ENCODE data around the gene IL12RB2. TPM values are rescaled to one million over a fixed set of nuclear protein-coding genes. Genes with fewer than 3 reads are reported as not detected.

IL12RB2 gene
- total and polyA plus RNA-seq, 2 experiments from 2014 or later = 0.06 TPM; not detected in 1

- WGBS, 2 experiments (ENCODE audit: low coverage in 1 of 2, low lambda C conversion rate in 2 of 2, missing lambda C conversion rate in 2 of 2) = 19 to 23% methylated on average over 8 of the region's 8 CpGs
- Histone ChIP-seq H3K4me1 (ENCODE audit: insufficient read depth) (peaks cover 16% of the 10 kb centered on the region; the same call in 1 of the 2 replicates), H3K36me3 (ENCODE audit: low read depth) (no peaks in the 10 kb centered on the region), H3K27me3 (replicated peaks; ENCODE audit: insufficient read depth) (no peaks in the 10 kb centered on the region), H4K20me1 (ENCODE audit: insufficient read depth) (peaks cover 23% of the 10 kb centered on the region), H2AFZ (peak overlapping the region; percentile 100), H3K4me3 (peak overlapping the region; percentile 96), H3K79me2 (ENCODE audit: insufficient read depth) (peaks cover 32% of the 10 kb centered on the region), H3F3A (ENCODE audit: insufficient read depth) (no peaks in the 10 kb centered on the region; the same call in 1 of the 2 replicates), H3K9me2 (ENCODE audit: insufficient read depth) (no peaks in the 10 kb centered on the region), H3K4me2 (ENCODE audit: unreplicated experiment) (peak overlapping the region; percentile 95), H3K9ac (peak overlapping the region; percentile 89), H3K9me3 (ENCODE audit: low read depth) (no peaks in the 10 kb centered on the region), H3K27ac (no peak overlapping the region)
- TF ChIP-seq EZH2 (IDR thresholded peaks at IDR 0.05; ENCODE audit: insufficient read depth, poor library complexity, severe bottlenecking) (no peak), EZH2phosphoT487 (IDR thresholded peaks at IDR 0.05; ENCODE audit: insufficient read depth, low read depth) (no peak)
- in situ Hi-C loops (cut with MboI) = no loop called here
- peak; percentile 48 for DNase-seq
These were observed 124.4 kb downstream of the IL12RB2 start for GRCh38 chr1:67431869-67432578.

GRCh38 chr1:67432745-67433144 lies 125.1 kb downstream of the IL12RB2 start:
- no peak overlapping the region for H3K4me3 ChIP-seq
- no peaks in the 10 kb centered on the region for H3K36me3 ChIP-seq (ENCODE audit: low read depth)
- H3K4me1 ChIP-seq (ENCODE audit: insufficient read depth) = 0 out of 2 replicates have a peak, but pooled peaks cover 9% of the 10 kb centered on the region
- peaks cover 17% of the 10 kb centered on the region; the same call in 1 of the 2 replicates for H4K20me1 ChIP-seq (ENCODE audit: insufficient read depth)
- H3K27ac ChIP-seq = no peak overlapping the region
- H2AFZ ChIP-seq = 0 out of 2 replicates have a peak overlapping the region, but pooled peaks have one; percentile 1
- no peaks in the 10 kb centered on the region for H3K27me3 ChIP-seq (replicated peaks; ENCODE audit: insufficient read depth)
- no peaks in the 10 kb centered on the region for H3K9me3 ChIP-seq (ENCODE audit: low read depth)
- in situ Hi-C loops (cut with MboI) = no loop called here
- H3K9ac ChIP-seq = no peak overlapping the region
- no peak overlapping the region for H3K4me2 ChIP-seq (ENCODE audit: unreplicated experiment)
- no peaks in the 10 kb centered on the region; the same call in 1 of the 2 replicates for H3F3A ChIP-seq (ENCODE audit: insufficient read depth)
- H3K79me2 ChIP-seq (ENCODE audit: insufficient read depth) = peaks cover 25% of the 10 kb centered on the region
- 94 to 100% methylated on average over 1 of the region's 1 CpG for WGBS, 2 experiments (ENCODE audit: low coverage in 1 of 2, low lambda C conversion rate in 2 of 2, missing lambda C conversion rate in 2 of 2)
- no peaks in the 10 kb centered on the region for H3K9me2 ChIP-seq (ENCODE audit: insufficient read depth)
- no peak for DNase-seq
- TF ChIP-seq EZH2 (IDR thresholded peaks at IDR 0.05; ENCODE audit: insufficient read depth, poor library complexity, severe bottlenecking) = no peak

- WGBS, 2 experiments (ENCODE audit: low coverage in 1 of 2, low lambda C conversion rate in 2 of 2, missing lambda C conversion rate in 2 of 2) = 91 to 98% methylated on average over 2 of the region's 2 CpGs
These were observed 126.2 kb downstream of the IL12RB2 start for GRCh38 chr1:67433837-67434236.

GRCh38 chr1:67434491-67434890 lies 126.8 kb downstream of the IL12RB2 start:
- no peak overlapping the region for H3K4me2 ChIP-seq (ENCODE audit: unreplicated experiment)
- no peaks in the 10 kb centered on the region; the same call in 1 of the 2 replicates for H3F3A ChIP-seq (ENCODE audit: insufficient read depth)
- no peaks in the 10 kb centered on the region for H3K9me3 ChIP-seq (ENCODE audit: low read depth)
- no peak overlapping the region for H3K9ac ChIP-seq
- H3K36me3 ChIP-seq (ENCODE audit: low read depth) = no peaks in the 10 kb centered on the region
- TF ChIP-seq EZH2 (IDR thresholded peaks at IDR 0.05; ENCODE audit: insufficient read depth, poor library complexity, severe bottlenecking) (no peak), EZH2phosphoT487 (IDR thresholded peaks at IDR 0.05; ENCODE audit: insufficient read depth, low read depth) (no peak)
- H2AFZ ChIP-seq = peak overlapping the region; percentile 29; the same call in 1 of the 2 replicates
- H3K27me3 ChIP-seq (replicated peaks; ENCODE audit: insufficient read depth) = no peaks in the 10 kb centered on the region
- H3K79me2 ChIP-seq (ENCODE audit: insufficient read depth) = peaks cover 7% of the 10 kb centered on the region
- no peaks in the 10 kb centered on the region for H3K9me2 ChIP-seq (ENCODE audit: insufficient read depth)
- in situ Hi-C loops (cut with MboI) = no loop called here
- no peak for DNase-seq
- 0 out of 2 replicates have a peak, but pooled peaks cover 1% of the 10 kb centered on the region for H4K20me1 ChIP-seq (ENCODE audit: insufficient read depth)
- no peak overlapping the region for H3K4me3 ChIP-seq
- WGBS, 2 experiments (ENCODE audit: low coverage in 1 of 2, low lambda C conversion rate in 2 of 2, missing lambda C conversion rate in 2 of 2) = 8 to 15% methylated on average over 2 of the region's 2 CpGs
- no peak overlapping the region for H3K27ac ChIP-seq
- H3K4me1 ChIP-seq (ENCODE audit: insufficient read depth) = 0 out of 2 replicates have a peak, but pooled peaks cover 8% of the 10 kb centered on the region

More at GRCh38 chr1:67433837-67434236, 126.2 kb downstream of the IL12RB2 start:
- Histone ChIP-seq H3K4me2 (ENCODE audit: unreplicated experiment) (no peak overlapping the region), H2AFZ (no peak overlapping the region), H3K79me2 (ENCODE audit: insufficient read depth) (peaks cover 14% of the 10 kb centered on the region), H3K9me2 (ENCODE audit: insufficient read depth) (no peaks in the 10 kb centered on the region), H3K27ac (no peak overlapping the region), H3K9ac (no peak overlapping the region), H3K36me3 (ENCODE audit: low read depth) (no peaks in the 10 kb centered on the region), H3K4me1 (ENCODE audit: insufficient read depth) (0 out of 2 replicates have a peak, but pooled peaks cover 8% of the 10 kb centered on the region), H3K9me3 (ENCODE audit: low read depth) (no peaks in the 10 kb centered on the region), H4K20me1 (ENCODE audit: insufficient read depth) (peaks cover 6% of the 10 kb centered on the region; the same call in 1 of the 2 replicates), H3K27me3 (replicated peaks; ENCODE audit: insufficient read depth) (no peaks in the 10 kb centered on the region), H3K4me3 (no peak overlapping the region), H3F3A (ENCODE audit: insufficient read depth) (no peaks in the 10 kb centered on the region; the same call in 1 of the 2 replicates)
- no peak for DNase-seq
- in situ Hi-C loops (cut with MboI) = no loop called here
- no peak for TF ChIP-seq EZH2 (IDR thresholded peaks at IDR 0.05; ENCODE audit: insufficient read depth, poor library complexity, severe bottlenecking)
- TF ChIP-seq EZH2phosphoT487 (IDR thresholded peaks at IDR 0.05; ENCODE audit: insufficient read depth, low read depth) = no peak
